ENCODE results near the gene SLAMF1.

DNA sequence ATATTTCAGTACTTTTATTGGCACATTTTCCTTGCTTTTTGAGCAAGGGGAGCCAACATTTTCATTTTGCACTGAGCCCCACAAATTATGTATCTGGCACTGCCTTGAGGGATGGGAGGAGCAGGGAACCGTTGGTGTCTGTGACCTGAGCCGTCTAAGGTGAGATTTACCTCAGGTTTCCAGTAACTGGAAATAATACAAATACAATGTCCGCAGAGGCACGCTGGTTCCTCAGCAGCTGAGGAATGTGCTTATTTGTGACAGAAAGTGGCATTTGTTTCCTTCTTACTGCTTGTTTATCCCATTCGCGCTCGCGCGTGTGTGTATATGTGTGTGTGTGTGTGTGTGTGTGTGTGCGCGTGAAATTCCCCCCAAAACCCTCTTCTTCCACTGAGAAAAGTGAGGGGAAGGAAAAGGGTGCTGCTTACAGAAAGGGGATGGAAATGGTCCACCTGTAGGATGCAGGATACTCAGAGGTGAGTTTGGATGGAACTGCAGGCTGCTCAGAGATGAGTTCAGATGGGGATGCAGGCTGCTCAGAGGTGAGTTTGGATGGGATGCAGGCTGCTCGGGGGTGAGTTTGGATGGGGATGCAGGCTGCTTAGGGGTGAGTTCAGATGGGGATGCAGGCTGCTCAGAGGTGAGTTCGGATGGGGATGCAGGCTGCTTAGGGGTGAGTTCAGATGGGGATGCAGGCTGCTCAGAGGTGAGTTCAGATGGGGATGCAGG is 30.2 kb upstream of the SLAMF1 start:
- TF ChIP-seq JUND (IDR thresholded peaks at IDR 0.05): no peak
- TF ChIP-seq YY1 (IDR thresholded peaks at IDR 0.05): no peak
- TF ChIP-seq, protein P1, sequence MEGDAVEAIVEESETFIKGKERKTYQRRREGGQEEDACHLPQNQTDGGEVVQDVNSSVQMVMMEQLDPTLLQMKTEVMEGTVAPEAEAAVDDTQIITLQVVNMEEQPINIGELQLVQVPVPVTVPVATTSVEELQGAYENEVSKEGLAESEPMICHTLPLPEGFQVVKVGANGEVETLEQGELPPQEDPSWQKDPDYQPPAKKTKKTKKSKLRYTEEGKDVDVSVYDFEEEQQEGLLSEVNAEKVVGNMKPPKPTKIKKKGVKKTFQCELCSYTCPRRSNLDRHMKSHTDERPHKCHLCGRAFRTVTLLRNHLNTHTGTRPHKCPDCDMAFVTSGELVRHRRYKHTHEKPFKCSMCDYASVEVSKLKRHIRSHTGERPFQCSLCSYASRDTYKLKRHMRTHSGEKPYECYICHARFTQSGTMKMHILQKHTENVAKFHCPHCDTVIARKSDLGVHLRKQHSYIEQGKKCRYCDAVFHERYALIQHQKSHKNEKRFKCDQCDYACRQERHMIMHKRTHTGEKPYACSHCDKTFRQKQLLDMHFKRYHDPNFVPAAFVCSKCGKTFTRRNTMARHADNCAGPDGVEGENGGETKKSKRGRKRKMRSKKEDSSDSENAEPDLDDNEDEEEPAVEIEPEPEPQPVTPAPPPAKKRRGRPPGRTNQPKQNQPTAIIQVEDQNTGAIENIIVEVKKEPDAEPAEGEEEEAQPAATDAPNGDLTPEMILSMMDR (IDR thresholded peaks at IDR 0.05; ENCODE audit: low read depth, low read length, missing input control): no peak
- no peak for TF ChIP-seq HNF4G (IDR thresholded peaks at IDR 0.05)
- no peak for TF ChIP-seq EGR1 (IDR thresholded peaks at IDR 0.05; ENCODE audit: low read depth in 2 of 2)
